Skeletal muscle satellite cell (primary cell): ENCODE measurements around the gene TPPP2.
"Not testable (repeated sequence)": the region's sequence is repeated elsewhere in the genome, so short reads cannot be mapped to it uniquely, and the experiment has no call there.

Source experiments
- H3K27me3 ChIP-seq: 2 replicates; pipeline ENCODE4 v1.7.0; 2013; ENCODE audit warnings: low read length; ENCODE audit not compliant: control insufficient read depth, insufficient read depth
- H3K36me3 ChIP-seq: 2 replicates; pipeline ENCODE4 v1.7.0; 2013; ENCODE audit warnings: mild to moderate bottlenecking, control low read depth, low read length; ENCODE audit not compliant: insufficient read depth
- H3K4me1 ChIP-seq: 2 replicates; pipeline ENCODE4 v1.7.0; 2013; ENCODE audit warnings: low read length; ENCODE audit not compliant: control insufficient read depth, insufficient read depth
- H3K4me2 ChIP-seq: 2 replicates; pipeline ENCODE4 v1.7.0; 2013; ENCODE audit warnings: mild to moderate bottlenecking, low read length
- H3K4me3 ChIP-seq: 2 replicates; pipeline ENCODE4 v1.7.0; 2013; ENCODE audit warnings: low read length
- H3K9ac ChIP-seq: 2 replicates; pipeline ENCODE4 v1.7.0; 2013; ENCODE audit warnings: mild to moderate bottlenecking, low read depth, low read length, moderate library complexity
- H3K9me3 ChIP-seq: replicated peaks from 2 replicates; pipeline ENCODE4 v1.7.0; 2013; ENCODE audit warnings: mild to moderate bottlenecking, control low read depth, low read length

TPPP2 gene

GRCh38 chr14:20998139-20998538, 31.9 kb upstream of the TPPP2 start:
- no peak overlapping the region for H3K4me2 ChIP-seq
- H3K36me3 ChIP-seq = peaks cover 40% of the 10 kb centered on the region
- H3K27me3 ChIP-seq = no peaks in the 10 kb centered on the region
- no peak overlapping the region for H3K4me3 ChIP-seq
- H3K4me1 ChIP-seq = peaks cover 7% of the 10 kb centered on the region
- H3K9me3 ChIP-seq = no peaks in the 10 kb centered on the region
- no peak overlapping the region for H3K9ac ChIP-seq

- Histone ChIP-seq H3K4me1 (peaks cover 7% of the 10 kb centered on the region), H3K27me3 (no peaks in the 10 kb centered on the region), H3K9me3 (no peaks in the 10 kb centered on the region), H3K9ac (no peak within 1 kb of the TSS), H3K4me3 (no peak within 1 kb of the TSS), H3K36me3 (peaks cover 38% of the 10 kb centered on the region), H3K4me2 (peak within 1 kb of the TSS; percentile 28)
These were observed 31.2 kb upstream of the TPPP2 start, which contains the start of gene SLC39A2 for GRCh38 chr14:20998674-20999366. Gene SLC39A2, plus strand, starts transcription at chr14:20999293. Its CDS starts 154 bp downstream, at chr14:20999447.

- H3K9me3 ChIP-seq = no peaks in the 10 kb centered on the region
- peaks cover 7% of the 10 kb centered on the region for H3K4me1 ChIP-seq
- H3K4me3 ChIP-seq = no peak overlapping the region
- H3K36me3 ChIP-seq = peaks cover 30% of the 10 kb centered on the region
- no peak overlapping the region for H3K4me2 ChIP-seq
- H3K9ac ChIP-seq = no peak overlapping the region
- no peaks in the 10 kb centered on the region for H3K27me3 ChIP-seq
These were observed 30.4 kb upstream of the TPPP2 start for GRCh38 chr14:20999591-20999990.

GRCh38 chr14:21001218-21001617, 28.8 kb upstream of the TPPP2 start:
- Histone ChIP-seq H3K4me2 (no peak overlapping the region), H3K27me3 (no peaks in the 10 kb centered on the region), H3K36me3 (peaks cover 14% of the 10 kb centered on the region), H3K9me3 (no peaks in the 10 kb centered on the region), H3K4me1 (peaks cover 7% of the 10 kb centered on the region), H3K4me3 (no peak overlapping the region), H3K9ac (no peak overlapping the region)

DNA sequence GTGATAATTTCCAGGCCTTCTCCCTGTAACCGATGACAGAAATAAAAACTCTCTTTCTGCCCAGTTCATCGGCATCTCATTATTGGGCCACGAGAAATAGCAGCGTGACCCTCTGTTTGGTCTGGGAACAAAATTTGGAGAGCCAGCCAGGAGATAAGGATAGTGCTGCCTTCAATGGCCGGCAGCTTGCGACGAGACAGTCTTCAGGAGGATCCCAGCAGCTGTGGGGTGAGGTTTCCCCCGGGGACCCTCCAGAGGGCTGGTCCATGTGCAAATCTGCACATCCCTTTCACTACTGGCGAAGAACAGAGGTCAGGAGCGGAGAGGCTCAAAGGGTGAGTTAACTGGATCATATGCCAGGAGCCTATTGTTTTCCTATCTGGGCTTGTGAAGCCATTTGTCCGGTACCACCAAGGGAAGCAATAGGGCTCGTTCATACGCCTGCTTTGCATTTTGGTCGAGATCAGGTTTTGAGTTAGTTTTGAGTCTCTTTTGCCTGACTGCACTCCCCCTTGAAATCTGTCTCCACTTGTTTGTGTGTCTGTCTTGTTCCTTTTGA, 26.1 kb upstream of the TPPP2 start:
- Histone ChIP-seq H3K36me3 (no peaks in the 10 kb centered on the region), H3K27me3 (no peaks in the 10 kb centered on the region), H3K4me1 (peaks cover 4% of the 10 kb centered on the region), H3K4me2 (no peak overlapping the region), H3K9ac (no peak overlapping the region), H3K4me3 (no peak overlapping the region), H3K9me3 (no peaks in the 10 kb centered on the region)

DNA sequence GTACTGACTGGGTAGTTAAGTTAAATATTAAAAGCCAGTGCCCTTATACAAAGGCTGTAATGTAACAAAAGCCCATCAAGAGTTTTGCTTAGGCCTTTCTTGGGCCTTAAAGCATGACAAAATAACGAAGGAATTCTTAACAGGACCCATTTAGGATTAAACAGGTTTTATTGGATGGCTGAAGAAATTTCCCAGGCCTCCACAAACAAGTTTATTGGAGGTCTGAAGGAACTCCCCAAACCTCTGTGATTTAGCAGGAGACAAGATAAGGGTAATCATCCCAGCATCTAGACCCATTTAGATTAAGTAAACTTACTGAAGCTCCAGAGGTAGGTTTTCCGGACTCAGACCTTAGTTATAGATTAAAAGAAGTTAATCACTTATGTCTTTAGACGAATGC, 20.3 kb upstream of the TPPP2 start:
- not testable (repeated sequence) for H3K9me3 ChIP-seq, H3K4me1 ChIP-seq, H3K9ac ChIP-seq, H3K36me3 ChIP-seq, H3K4me3 ChIP-seq, H3K4me2 ChIP-seq
- H3K27me3 ChIP-seq = peaks cover 28% of the 10 kb centered on the region

GRCh38 chr14:21011136-21011535, 18.9 kb upstream of the TPPP2 start:
- Histone ChIP-seq H3K4me3 (no peak overlapping the region), H3K4me1 (no peaks in the 10 kb centered on the region), H3K27me3 (peaks cover 28% of the 10 kb centered on the region), H3K9ac (no peak overlapping the region), H3K4me2 (no peak overlapping the region), H3K36me3 (no peaks in the 10 kb centered on the region), H3K9me3 (no peaks in the 10 kb centered on the region)

DNA sequence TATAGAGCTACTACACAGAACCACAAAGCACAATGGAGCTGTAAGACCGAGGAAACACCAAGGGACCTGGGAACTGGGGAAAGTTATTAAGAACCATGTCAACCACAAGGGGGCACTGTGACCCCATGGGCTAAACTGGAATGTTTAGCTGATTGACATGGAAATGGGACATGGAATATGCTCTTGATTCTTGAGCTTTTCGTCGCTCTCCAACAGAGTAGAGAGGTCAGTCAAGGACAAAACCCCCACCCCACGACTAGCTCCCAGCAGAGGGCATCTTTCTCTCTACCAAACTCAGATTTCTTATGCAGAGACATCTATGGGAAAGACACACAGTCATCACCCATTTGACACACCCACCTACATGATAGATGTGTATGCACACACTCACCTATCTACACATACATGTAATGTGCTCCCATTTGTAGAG, 15.2 kb upstream of the TPPP2 start:
- Histone ChIP-seq H3K36me3 (no peaks in the 10 kb centered on the region), H3K9me3 (no peaks in the 10 kb centered on the region), H3K4me2 (no peak overlapping the region), H3K4me1 (no peaks in the 10 kb centered on the region), H3K9ac (no peak overlapping the region), H3K27me3 (peaks cover 38% of the 10 kb centered on the region), H3K4me3 (no peak overlapping the region)

GRCh38 chr14:21015312-21015711, 14.7 kb upstream of the TPPP2 start:
- Histone ChIP-seq H3K4me2 (no peak overlapping the region), H3K9ac (no peak overlapping the region), H3K4me3 (no peak overlapping the region), H3K36me3 (no peaks in the 10 kb centered on the region), H3K4me1 (no peaks in the 10 kb centered on the region), H3K9me3 (no peaks in the 10 kb centered on the region), H3K27me3 (peaks cover 40% of the 10 kb centered on the region)

- Histone ChIP-seq H3K4me1 (no peaks in the 10 kb centered on the region), H3K4me2 (no peak overlapping the region), H3K36me3 (no peaks in the 10 kb centered on the region), H3K27me3 (peaks cover 42% of the 10 kb centered on the region), H3K4me3 (no peak overlapping the region), H3K9ac (no peak overlapping the region), H3K9me3 (no peaks in the 10 kb centered on the region)
These were observed 13.4 kb upstream of the TPPP2 start for GRCh38 chr14:21016413-21017190.

DNA sequence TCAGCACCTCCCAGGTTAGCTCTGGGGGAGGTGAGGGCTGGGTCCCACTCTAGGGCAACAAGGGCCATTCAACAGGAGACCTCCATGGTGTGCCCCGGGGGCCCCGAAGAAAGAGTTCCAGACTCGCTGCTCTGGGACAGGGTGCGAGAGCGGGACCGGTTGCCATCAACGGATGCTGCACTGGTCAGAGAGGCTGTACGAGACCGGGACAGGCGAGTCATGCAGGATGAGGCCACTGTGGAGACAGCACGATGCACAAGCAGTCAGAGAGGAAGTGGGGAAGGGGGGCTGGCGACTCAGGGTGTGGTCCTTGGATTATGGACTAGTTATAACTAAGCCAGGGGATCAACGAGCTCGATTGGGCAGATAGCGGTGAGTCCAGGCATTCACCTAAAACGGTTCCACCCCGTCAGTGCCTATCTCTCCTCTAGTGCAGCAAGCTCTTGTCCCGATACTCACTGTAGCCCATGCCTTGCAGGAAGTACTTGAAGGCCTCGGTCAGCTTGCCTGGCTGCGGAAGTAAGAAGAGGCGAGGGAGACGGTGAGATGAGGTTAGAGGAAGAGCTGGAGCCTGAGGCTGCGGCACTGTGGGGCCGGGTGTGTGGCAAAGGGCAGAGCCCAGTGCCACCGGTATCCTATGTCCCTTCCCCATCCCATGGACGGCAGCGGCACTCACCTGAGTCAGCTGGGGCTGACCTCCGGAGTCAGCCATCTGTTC, 12.3 kb upstream of the TPPP2 start:
- H3K9ac ChIP-seq = no peak overlapping the region
- H3K4me3 ChIP-seq = no peak overlapping the region
- no peaks in the 10 kb centered on the region for H3K4me1 ChIP-seq
- H3K4me2 ChIP-seq = no peak overlapping the region
- no peaks in the 10 kb centered on the region for H3K9me3 ChIP-seq
- no peaks in the 10 kb centered on the region for H3K36me3 ChIP-seq
- H3K27me3 ChIP-seq = peaks cover 42% of the 10 kb centered on the region
